ENCODE measurements around the gene KLHL25. TPM values are rescaled to one million over a fixed set of nuclear protein-coding genes. Genes with fewer than 3 reads are reported as not detected.

Gene KLHL25
- total RNA-seq, 1 donor from 2014 or later, result 4.0 TPM

- intact Hi-C loops (cut with micrococcal nuclease), result no loop called here
- Histone ChIP-seq H3K27me3 (ENCODE audit: low read depth) (no peaks in the 10 kb centered on the region), H3K4me3 (no peak overlapping the region), H3K27ac (replicated peaks) (no peak overlapping the region), H3K4me1 (no peaks in the 10 kb centered on the region), H3K36me3 (no peaks in the 10 kb centered on the region), H3K9me3 (replicated peaks) (no peaks in the 10 kb centered on the region)
- no peak for DNase-seq
- no peak for TF ChIP-seq CTCF (IDR thresholded peaks at IDR 0.05; ENCODE audit: borderline replicate concordance)
Observed at GRCh38 chr15:85821545-85821944, 26.8 kb upstream of the KLHL25 start.

- H3K4me1 ChIP-seq, result no peaks in the 10 kb centered on the region
- H3K4me3 ChIP-seq, result no peak overlapping the region
- H3K27ac ChIP-seq (replicated peaks), result no peak overlapping the region
- no peaks in the 10 kb centered on the region for H3K27me3 ChIP-seq (ENCODE audit: low read depth)
- no peak for DNase-seq
- no peaks in the 10 kb centered on the region for H3K9me3 ChIP-seq (replicated peaks)
- H3K36me3 ChIP-seq, result no peaks in the 10 kb centered on the region
- TF ChIP-seq CTCF (IDR thresholded peaks at IDR 0.05; ENCODE audit: borderline replicate concordance), result no peak
- intact Hi-C loops (cut with micrococcal nuclease), result no loop called here
Observed at GRCh38 chr15:85819938-85820337, 25.2 kb upstream of the KLHL25 start.

- H3K4me3 ChIP-seq, result no peak overlapping the region
- no peaks in the 10 kb centered on the region for H3K9me3 ChIP-seq (replicated peaks)
- DNase-seq, result no peak
- no peaks in the 10 kb centered on the region for H3K27me3 ChIP-seq (ENCODE audit: low read depth)
- H3K27ac ChIP-seq (replicated peaks), result no peak overlapping the region
- intact Hi-C loops (cut with micrococcal nuclease), result no loop called here
- no peak for TF ChIP-seq CTCF (IDR thresholded peaks at IDR 0.05; ENCODE audit: borderline replicate concordance)
- no peaks in the 10 kb centered on the region for H3K36me3 ChIP-seq
- H3K4me1 ChIP-seq, result no peaks in the 10 kb centered on the region
Observed at GRCh38 chr15:85813234-85813633, 18.5 kb upstream of the KLHL25 start.

GRCh38 chr15:85810075-85810474 is 15.3 kb upstream of the KLHL25 start:
- intact Hi-C loops (cut with micrococcal nuclease), result no loop called here
- H3K4me3 ChIP-seq, result no peak overlapping the region
- TF ChIP-seq CTCF (IDR thresholded peaks at IDR 0.05; ENCODE audit: borderline replicate concordance), result no peak
- no peak for DNase-seq
- no peak overlapping the region for H3K27ac ChIP-seq (replicated peaks)
- H3K9me3 ChIP-seq (replicated peaks), result no peaks in the 10 kb centered on the region
- no peaks in the 10 kb centered on the region for H3K27me3 ChIP-seq (ENCODE audit: low read depth)
- H3K4me1 ChIP-seq, result peaks cover 1% of the 10 kb centered on the region
- no peaks in the 10 kb centered on the region for H3K36me3 ChIP-seq

GRCh38 chr15:85805420-85805819 is 10.7 kb upstream of the KLHL25 start:
- H3K9me3 ChIP-seq (replicated peaks), result no peaks in the 10 kb centered on the region
- no peak for DNase-seq
- intact Hi-C loops (cut with micrococcal nuclease), result no loop called here
- no peaks in the 10 kb centered on the region for H3K27me3 ChIP-seq (ENCODE audit: low read depth)
- no peaks in the 10 kb centered on the region for H3K36me3 ChIP-seq
- H3K4me1 ChIP-seq, result peaks cover 14% of the 10 kb centered on the region
- no peak overlapping the region for H3K4me3 ChIP-seq
- no peak for TF ChIP-seq CTCF (IDR thresholded peaks at IDR 0.05; ENCODE audit: borderline replicate concordance)
- no peak overlapping the region for H3K27ac ChIP-seq (replicated peaks)

All from left ventricle myocardium inferior (tissue), 1 donor.